ENCODE data around the gene SMIM1.
"Not testable (repeated sequence)": the region's sequence is repeated elsewhere in the genome, so short reads cannot be mapped to it uniquely, and the experiment has no call there.

Gene SMIM1

GRCh38 chr1:3772715-3773571 is at the start of gene SMIM1:
Gene SMIM1 (plus strand): TSS chr1:3772749. CDS start chr1:3775374, 2,625 bp downstream.
- no peaks in the 10 kb centered on the region for H3K36me3 ChIP-seq (ENCODE audit: insufficient read depth, low read length)
- peak within 1 kb of the TSS; percentile 83 for H3K4me3 ChIP-seq (ENCODE audit: low read depth, low read length)
- peaks cover 17% of the 10 kb centered on the region for H3K27me3 ChIP-seq (ENCODE audit: insufficient read depth, low read length)
- peaks cover 14% of the 10 kb centered on the region for H3K4me1 ChIP-seq (ENCODE audit: control insufficient read depth, insufficient read depth, low read length, unreplicated experiment)
- H3K79me2 ChIP-seq (ENCODE audit: control insufficient read depth, insufficient read depth, low read length, unreplicated experiment): no peaks in the 10 kb centered on the region
- no peak within 1 kb of the TSS for H3K27ac ChIP-seq (ENCODE audit: low read depth, low read length)
- H2AFZ ChIP-seq (ENCODE audit: low read length, unreplicated experiment): peak within 1 kb of the TSS; percentile 60

- Histone ChIP-seq H3K27ac (ENCODE audit: low read depth, low read length) (no peak overlapping the region), H2AFZ (ENCODE audit: low read length, unreplicated experiment) (no peak overlapping the region), H3K36me3 (ENCODE audit: insufficient read depth, low read length) (no peaks in the 10 kb centered on the region), H3K4me3 (ENCODE audit: low read depth, low read length) (no peak overlapping the region), H3K4me1 (ENCODE audit: control insufficient read depth, insufficient read depth, low read length, unreplicated experiment) (no peaks in the 10 kb centered on the region), H3K27me3 (ENCODE audit: insufficient read depth, low read length) (peaks cover 8% of the 10 kb centered on the region; the same call in 1 of the 2 replicates), H3K79me2 (ENCODE audit: control insufficient read depth, insufficient read depth, low read length, unreplicated experiment) (no peaks in the 10 kb centered on the region)
Observed at GRCh38 chr1:3722846-3723245, 49.7 kb upstream of the SMIM1 start.

GRCh38 chr1:3724416-3725030 is 48.0 kb upstream of the SMIM1 start:
- not testable (repeated sequence) for H3K4me3 ChIP-seq (ENCODE audit: low read depth, low read length); H3K79me2 ChIP-seq (ENCODE audit: control insufficient read depth, insufficient read depth, low read length, unreplicated experiment); H3K4me1 ChIP-seq (ENCODE audit: control insufficient read depth, insufficient read depth, low read length, unreplicated experiment); H2AFZ ChIP-seq (ENCODE audit: low read length, unreplicated experiment); H3K27ac ChIP-seq (ENCODE audit: low read depth, low read length); H3K36me3 ChIP-seq (ENCODE audit: insufficient read depth, low read length)
- H3K27me3 ChIP-seq (ENCODE audit: insufficient read depth, low read length): peaks cover 14% of the 10 kb centered on the region; the same call in 1 of the 2 replicates

- Histone ChIP-seq H3K4me3 (ENCODE audit: low read depth, low read length) (no peak overlapping the region), H2AFZ (ENCODE audit: low read length, unreplicated experiment) (no peak overlapping the region), H3K27me3 (ENCODE audit: insufficient read depth, low read length) (peaks cover 16% of the 10 kb centered on the region; the same call in 1 of the 2 replicates), H3K4me1 (ENCODE audit: control insufficient read depth, insufficient read depth, low read length, unreplicated experiment) (no peaks in the 10 kb centered on the region), H3K27ac (ENCODE audit: low read depth, low read length) (no peak overlapping the region), H3K79me2 (ENCODE audit: control insufficient read depth, insufficient read depth, low read length, unreplicated experiment) (no peaks in the 10 kb centered on the region), H3K36me3 (ENCODE audit: insufficient read depth, low read length) (no peaks in the 10 kb centered on the region)
Observed at GRCh38 chr1:3725366-3725765, 47.2 kb upstream of the SMIM1 start.

- Histone ChIP-seq H3K79me2 (ENCODE audit: control insufficient read depth, insufficient read depth, low read length, unreplicated experiment) (no peaks in the 10 kb centered on the region), H3K27ac (ENCODE audit: low read depth, low read length) (no peak overlapping the region), H2AFZ (ENCODE audit: low read length, unreplicated experiment) (no peak overlapping the region), H3K4me3 (ENCODE audit: low read depth, low read length) (no peak overlapping the region), H3K36me3 (ENCODE audit: insufficient read depth, low read length) (no peaks in the 10 kb centered on the region), H3K27me3 (ENCODE audit: insufficient read depth, low read length) (peaks cover 16% of the 10 kb centered on the region; the same call in 1 of the 2 replicates), H3K4me1 (ENCODE audit: control insufficient read depth, insufficient read depth, low read length, unreplicated experiment) (no peaks in the 10 kb centered on the region)
Observed at GRCh38 chr1:3727042-3727824, 45.3 kb upstream of the SMIM1 start.

- H2AFZ ChIP-seq (ENCODE audit: low read length, unreplicated experiment): no peak overlapping the region
- H3K27me3 ChIP-seq (ENCODE audit: insufficient read depth, low read length): peaks cover 16% of the 10 kb centered on the region; the same call in 1 of the 2 replicates
- no peaks in the 10 kb centered on the region for H3K36me3 ChIP-seq (ENCODE audit: insufficient read depth, low read length)
- no peaks in the 10 kb centered on the region for H3K79me2 ChIP-seq (ENCODE audit: control insufficient read depth, insufficient read depth, low read length, unreplicated experiment)
- H3K4me1 ChIP-seq (ENCODE audit: control insufficient read depth, insufficient read depth, low read length, unreplicated experiment): no peaks in the 10 kb centered on the region
- no peak overlapping the region for H3K4me3 ChIP-seq (ENCODE audit: low read depth, low read length)
- no peak overlapping the region for H3K27ac ChIP-seq (ENCODE audit: low read depth, low read length)
Observed at GRCh38 chr1:3727825-3728776, 44.4 kb upstream of the SMIM1 start.

GRCh38 chr1:3729594-3730542 is 42.7 kb upstream of the SMIM1 start:
- peaks cover 16% of the 10 kb centered on the region; the same call in 1 of the 2 replicates for H3K27me3 ChIP-seq (ENCODE audit: insufficient read depth, low read length)

GRCh38 chr1:3730543-3731247 is 41.9 kb upstream of the SMIM1 start:
- no peak overlapping the region for H3K27ac ChIP-seq (ENCODE audit: low read depth, low read length)
- peaks cover 16% of the 10 kb centered on the region; the same call in 1 of the 2 replicates for H3K27me3 ChIP-seq (ENCODE audit: insufficient read depth, low read length)

More at GRCh38 chr1:3729594-3730542, 42.7 kb upstream of the SMIM1 start:
- Histone ChIP-seq H3K79me2 (ENCODE audit: control insufficient read depth, insufficient read depth, low read length, unreplicated experiment) (no peaks in the 10 kb centered on the region), H2AFZ (ENCODE audit: low read length, unreplicated experiment) (no peak overlapping the region), H3K4me1 (ENCODE audit: control insufficient read depth, insufficient read depth, low read length, unreplicated experiment) (no peaks in the 10 kb centered on the region), H3K27ac (ENCODE audit: low read depth, low read length) (no peak overlapping the region), H3K4me3 (ENCODE audit: low read depth, low read length) (no peak overlapping the region), H3K36me3 (ENCODE audit: insufficient read depth, low read length) (no peaks in the 10 kb centered on the region)

More at GRCh38 chr1:3730543-3731247, 41.9 kb upstream of the SMIM1 start:
- Histone ChIP-seq H3K79me2 (ENCODE audit: control insufficient read depth, insufficient read depth, low read length, unreplicated experiment) (no peaks in the 10 kb centered on the region), H3K4me3 (ENCODE audit: low read depth, low read length) (no peak overlapping the region), H3K4me1 (ENCODE audit: control insufficient read depth, insufficient read depth, low read length, unreplicated experiment) (no peaks in the 10 kb centered on the region), H2AFZ (ENCODE audit: low read length, unreplicated experiment) (no peak overlapping the region), H3K36me3 (ENCODE audit: insufficient read depth, low read length) (no peaks in the 10 kb centered on the region)

Data from ACC112 (cell line).